B cell (primary cell): ENCODE results near the gene NUDT14.

Experiments
- EZH2 ChIP-seq: IDR thresholded peaks from 2 replicates; pipeline ENCODE4 v1.6.1; 2012; ENCODE audit warnings: borderline replicate concordance, low read depth, mild to moderate bottlenecking, moderate library complexity, low read length; ENCODE audit not compliant: insufficient read depth, poor library complexity, severe bottlenecking
- TF ChIP-seq, protein P1 (sequence below): fragments of 200-600 bp; IDR thresholded peaks from one replicate; pipeline ENCODE4 v1.8.0; 2022; ENCODE audit warnings: antibody characterized with exemption, mild to moderate bottlenecking

GRCh38 chr14:105177082-105177481 lies 4.0 kb downstream of the NUDT14 start:
- TF ChIP-seq, protein P1, sequence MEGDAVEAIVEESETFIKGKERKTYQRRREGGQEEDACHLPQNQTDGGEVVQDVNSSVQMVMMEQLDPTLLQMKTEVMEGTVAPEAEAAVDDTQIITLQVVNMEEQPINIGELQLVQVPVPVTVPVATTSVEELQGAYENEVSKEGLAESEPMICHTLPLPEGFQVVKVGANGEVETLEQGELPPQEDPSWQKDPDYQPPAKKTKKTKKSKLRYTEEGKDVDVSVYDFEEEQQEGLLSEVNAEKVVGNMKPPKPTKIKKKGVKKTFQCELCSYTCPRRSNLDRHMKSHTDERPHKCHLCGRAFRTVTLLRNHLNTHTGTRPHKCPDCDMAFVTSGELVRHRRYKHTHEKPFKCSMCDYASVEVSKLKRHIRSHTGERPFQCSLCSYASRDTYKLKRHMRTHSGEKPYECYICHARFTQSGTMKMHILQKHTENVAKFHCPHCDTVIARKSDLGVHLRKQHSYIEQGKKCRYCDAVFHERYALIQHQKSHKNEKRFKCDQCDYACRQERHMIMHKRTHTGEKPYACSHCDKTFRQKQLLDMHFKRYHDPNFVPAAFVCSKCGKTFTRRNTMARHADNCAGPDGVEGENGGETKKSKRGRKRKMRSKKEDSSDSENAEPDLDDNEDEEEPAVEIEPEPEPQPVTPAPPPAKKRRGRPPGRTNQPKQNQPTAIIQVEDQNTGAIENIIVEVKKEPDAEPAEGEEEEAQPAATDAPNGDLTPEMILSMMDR = no peak
- TF ChIP-seq EZH2 = no peak
